Heart left ventricle (tissue), 16 donors: Measurements from ENCODE around the gene GARS1. TPM values are rescaled to one million over a fixed set of nuclear protein-coding genes. Genes with fewer than 3 reads are reported as not detected.

Source experiments
- ATAC-seq, 4 donors: fragments of 200-7000 bp; cut with Tn5 transposase; one replicate each; pipeline ENCODE4 v1.9.1; 2020 to 2022; ENCODE audit warnings: moderate library complexity in 4 of 4, mild to moderate bottlenecking in 3 of 4, moderate number of reproducible peaks in 1 of 4
- DNase-seq, 5 donors: peaks; one replicate each; pipeline ENCODE4 v3.0.0-alpha.2; 2020
- H3K27ac ChIP-seq, 12 donors: fragments of 200-600 bp; sonication (generic) in 4 of 12; one replicate each; pipeline versions ENCODE4 v1.5.0 to v1.8.0; 2016 to 2022; ENCODE audit warnings: mild to moderate bottlenecking in 2 of 12
- H3K27me3 ChIP-seq, 9 donors: fragments of 200-600 bp; sonication (generic) in 2 of 9; one replicate each; pipeline versions ENCODE4 v1.5.1 to v1.8.0; 2016 to 2022; ENCODE audit warnings: mild to moderate bottlenecking in 3 of 9
- H3K36me3 ChIP-seq, 9 donors: fragments of 200-600 bp; sonication (generic) in 2 of 9; one replicate each; pipeline versions ENCODE4 v1.5.0 to v1.8.0; 2018 to 2022; ENCODE audit warnings: mild to moderate bottlenecking in 2 of 9
- H3K4me1 ChIP-seq, 12 donors: fragments of 200-600 bp; sonication (generic) in 4 of 12; one replicate each; pipeline versions ENCODE4 v1.5.0 to v1.8.0; 2016 to 2022; ENCODE audit warnings: mild to moderate bottlenecking in 3 of 12
- H3K4me3 ChIP-seq, 12 donors: fragments of 200-600 bp; sonication (generic) in 4 of 12; one replicate each; pipeline versions ENCODE4 v1.5.0 to v1.8.0; 2017 to 2022; ENCODE audit warnings: mild to moderate bottlenecking in 9 of 12, moderate library complexity in 4 of 12
- H3K9me3 ChIP-seq, 12 donors: fragments of 200-600 bp; sonication (generic) in 4 of 12; one replicate each; pipeline versions ENCODE4 v1.5.0 to v1.8.0; 2016 to 2022; ENCODE audit warnings: mild to moderate bottlenecking in 1 of 12
- CTCF ChIP-seq, 12 donors: fragments of 200-600 bp; sonication (generic) in 4 of 12; IDR thresholded peaks; one replicate each; pipeline versions ENCODE4 v1.5.0 to v1.8.0; 2018 to 2022; ENCODE audit warnings: antibody characterized with exemption in 12 of 12, mild to moderate bottlenecking in 5 of 12
- POLR2A ChIP-seq, 2 donors: fragments of 450-650 bp; IDR thresholded peaks; one replicate each; pipeline ENCODE4 v1.6.1; 2017; ENCODE audit warnings: antibody characterized with exemption in 2 of 2, mild to moderate bottlenecking in 2 of 2, moderate library complexity in 2 of 2
- WGBS, 4 donors: extraction: QIAGEN DNeasy Blood & Tissue Kit in 2 of 4; methylation state at CpG; one replicate each; pipeline versions ENCODE4 v1.1.5 to v1.1.7; 2013 to 2018; 5-methylcytosine and 5-hydroxymethylcytosine counted together
- intact Hi-C, 10 donors: fragments of 100-400 bp; cut with DNase I; formaldehyde crosslinking; loops; one replicate each; pipeline versions ENCODE4 v1.11.1 to v1.14.2; 2022
- polyA plus RNA-seq, 2 donors: library from polyadenylated mRNA; stranded (reverse); fragments of 200-250 nt; gene quantifications; one replicate each; pipeline ENCODE4 v1.2.3, GENCODE V29; 2013
- total RNA-seq, 9 donors: library from RNA; depleted of rRNA in 2 of 9; stranded (reverse); fragments of >200 nt in 2 of 9; fragmentation: NEBNext Ultra II Directional in 3 of 9; extraction: Animal tissue kit (Norgen Biotek cat#: 25700) in 3 of 9; gene quantifications; one replicate each; pipeline versions ENCODE4 v1.1.0 to v1.2.4, GENCODE V29; 2016 to 2023
- donor health status: ischemic (EF 13 %, LVEDD 7.1; RV severe dilation, severe dysfunction).
- donor health status: healthy with polysubstance abuse.
- donor health status: DM: no; HTN: yes; CAD: no.
- donor health status: DM: no; HTN: no; CAD: no.
- donor health status: ischemic (EF 25% LVEDD 6.9; RV normal size, moderate dysfunction).
- donor health status: ischemic (EF 25% LVEDD 5.7; RV mildly dilated, moderate dysfunction).
- donor health status: healthy.
- donor health status: DM: yes; HTN: yes; CAD: no.
- donor health status: ischemic (EF 35%, LVEDD 5.7; RV mildly dilated, moderate dysfunction).
- donor health status: nonischemic (EF 11% LVEDD 7.7; RV severe dilation, severe dysfunction).
- donor health status: DM: yes; HTN: yes; CAD: no.
- donor health status: PGD.
- donor health status: ischemic (EF 29% LVEDD 5.4; RV normal size, mild dysfunction).
- donor health status: nonischemic (EF 23%, LVEDD 6.1; RV moderate dilation, normal function).

Gene GARS1
- total and polyA plus RNA-seq, 11 donors: 32.7 to 96.2 (median 48.5) TPM

- Histone ChIP-seq H3K36me3 (peaks cover 0 to 31% (median 0%) of the 10 kb centered on the region in 9 donors), H3K27me3 (no peaks in the 10 kb centered on the region), H3K4me1 (peaks cover 3 to 31% (median 14%) of the 10 kb centered on the region in 12 donors), H3K4me3 (no peak overlapping the region), H3K9me3 (no peaks in the 10 kb centered on the region), H3K27ac (no peak overlapping the region)
- WGBS, 4 donors: 84 to 90% (median 87%) methylated on average over 3 of the region's 3 CpGs
- ATAC-seq (no peak), DNase-seq (no peak)
- TF ChIP-seq CTCF (IDR thresholded peaks at IDR 0.05) (no peak), POLR2A (IDR thresholded peaks at IDR 0.05) (no peak)
- intact Hi-C loops: no loop called here
Measured at GRCh38 chr7:30553546-30553945, 41.1 kb upstream of the GARS1 start.

GRCh38 chr7:30555525-30555924 is 39.2 kb upstream of the GARS1 start:
- H3K27me3 ChIP-seq: no peaks in the 10 kb centered on the region
- H3K4me3 ChIP-seq: no peak overlapping the region
- H3K36me3 ChIP-seq: peaks cover 0 to 28% (median 3%) of the 10 kb centered on the region in 9 donors
- H3K9me3 ChIP-seq: no peaks in the 10 kb centered on the region
- intact Hi-C loops: no loop called here
- DNase-seq (no peak), ATAC-seq (no peak)
- H3K27ac ChIP-seq: no peak overlapping the region
- WGBS, 4 donors: 94 to 97% (median 96%) methylated on average over 2 of the region's 2 CpGs
- TF ChIP-seq CTCF (IDR thresholded peaks at IDR 0.05): no peak
- TF ChIP-seq POLR2A (IDR thresholded peaks at IDR 0.05): no peak
- peaks cover 0 to 11% (median 10%) of the 10 kb centered on the region in 12 donors for H3K4me1 ChIP-seq

GRCh38 chr7:30556840-30557239 is 37.8 kb upstream of the GARS1 start:
- Histone ChIP-seq H3K4me3 (no peak overlapping the region), H3K4me1 (peaks cover 0 to 10% (median 0%) of the 10 kb centered on the region in 12 donors), H3K9me3 (no peaks in the 10 kb centered on the region), H3K27ac (no peak overlapping the region), H3K36me3 (peaks cover 0 to 40% (median 11%) of the 10 kb centered on the region in 9 donors), H3K27me3 (no peaks in the 10 kb centered on the region)
- ATAC-seq: no peak
- 81 to 90% (median 86%) methylated on average over 6 of the region's 6 CpGs for WGBS, 4 donors
- no peak for DNase-seq
- intact Hi-C loops: no loop called here
- TF ChIP-seq POLR2A (IDR thresholded peaks at IDR 0.05) (no peak), CTCF (IDR thresholded peaks at IDR 0.05) (no peak)

GRCh38 chr7:30557245-30557644 is 37.4 kb upstream of the GARS1 start:
- Histone ChIP-seq H3K27me3 (no peaks in the 10 kb centered on the region), H3K9me3 (no peaks in the 10 kb centered on the region), H3K27ac (no peak overlapping the region), H3K4me1 (peaks cover 0 to 14% (median 0%) of the 10 kb centered on the region in 12 donors), H3K36me3 (peaks cover 0 to 44% (median 11%) of the 10 kb centered on the region in 9 donors), H3K4me3 (no peak overlapping the region)
- WGBS, 4 donors: 83 to 89% (median 85%) methylated on average over 1 of the region's 1 CpG
- no peak for TF ChIP-seq POLR2A (IDR thresholded peaks at IDR 0.05)
- no peak for TF ChIP-seq CTCF (IDR thresholded peaks at IDR 0.05)
- DNase-seq: no peak
- ATAC-seq: no peak
- intact Hi-C loops: no loop called here
